Stomach smooth muscle (tissue), 2 donors: ENCODE data around the gene EFCAB12.

Experiments used
- H3K27ac ChIP-seq: one replicate; pipeline ENCODE4 v1.7.0; 2013; ENCODE audit warnings: mild to moderate bottlenecking, low read length, inconsistent platforms
- H3K27me3 ChIP-seq, 2 donors: one replicate each; pipeline ENCODE4 v1.7.0; 2013; ENCODE audit warnings: low read length in 2 of 2; ENCODE audit not compliant: insufficient read depth in 2 of 2, control insufficient read depth in 1 of 2
- H3K36me3 ChIP-seq, 2 donors: one replicate each; pipeline ENCODE4 v1.7.0; 2013; ENCODE audit warnings: low read length in 2 of 2; ENCODE audit not compliant: control insufficient read depth in 2 of 2, insufficient read depth in 2 of 2
- H3K4me1 ChIP-seq: one replicate; pipeline ENCODE4 v1.7.0; 2013; ENCODE audit warnings: low read length; ENCODE audit not compliant: control insufficient read depth, insufficient read depth
- H3K4me3 ChIP-seq, 2 donors: one replicate each; pipeline ENCODE4 v1.7.0; 2013; ENCODE audit warnings: low read length in 2 of 2
- H3K9ac ChIP-seq, 2 donors: one replicate each; pipeline ENCODE4 v1.7.0; 2013; ENCODE audit warnings: low read length in 2 of 2, mild to moderate bottlenecking in 1 of 2
- H3K9me3 ChIP-seq, 2 donors: one replicate each; pipeline ENCODE4 v1.7.0; 2013; ENCODE audit warnings: low read length in 2 of 2; ENCODE audit not compliant: control insufficient read depth in 2 of 2
- donor health status: healthy.
- donor health status: Pancreatic carcinoma.

EFCAB12 gene

GRCh38 chr3:129353589-129353941, 74.9 kb downstream of the EFCAB12 start:
- no peaks in the 10 kb centered on the region for H3K9me3 ChIP-seq
- no peaks in the 10 kb centered on the region for H3K36me3 ChIP-seq
- peaks cover 3 to 5% of the 10 kb centered on the region in 2 donors for H3K27me3 ChIP-seq
- no peak overlapping the region for H3K9ac ChIP-seq
- H3K4me1 ChIP-seq = no peaks in the 10 kb centered on the region
- no peak overlapping the region for H3K27ac ChIP-seq
- H3K4me3 ChIP-seq = no peak overlapping the region

GRCh38 chr3:129352650-129353588, 75.5 kb downstream of the EFCAB12 start:
- H3K36me3 ChIP-seq = no peaks in the 10 kb centered on the region
- H3K9me3 ChIP-seq = no peaks in the 10 kb centered on the region
- H3K27me3 ChIP-seq = no peaks in the 10 kb centered on the region
- no peak overlapping the region for H3K4me3 ChIP-seq
- H3K9ac ChIP-seq = no peak overlapping the region
- no peak overlapping the region for H3K27ac ChIP-seq
- H3K4me1 ChIP-seq = no peaks in the 10 kb centered on the region

GRCh38 chr3:129352045-129352444, 76.4 kb downstream of the EFCAB12 start:
- no peaks in the 10 kb centered on the region for H3K4me1 ChIP-seq
- H3K4me3 ChIP-seq = no peak overlapping the region
- H3K9ac ChIP-seq = no peak overlapping the region
- H3K27me3 ChIP-seq = peaks cover 0 to 2% of the 10 kb centered on the region in 2 donors
- H3K36me3 ChIP-seq = no peaks in the 10 kb centered on the region
- no peak overlapping the region for H3K27ac ChIP-seq
- H3K9me3 ChIP-seq = no peaks in the 10 kb centered on the region
